K562 (cell line): ENCODE data around the gene SELENOI. TPM values are rescaled to one million over a fixed set of nuclear protein-coding genes. Genes with fewer than 3 reads are reported as not detected.
"Not testable (repeated sequence)": the region's sequence is repeated elsewhere in the genome, so short reads cannot be mapped to it uniquely, and the experiment has no call there.

Experiments used
- ATAC-seq: fragments of 200-7000 bp; cut with Tn5 transposase; 3 replicates; pipeline ENCODE4 v1.9.1; 2020; ENCODE audit warnings: moderate library complexity
- BruUV-seq: library from RNA; stranded (reverse); fragments of 400-500 nt; replicated peaks from 2 replicates; lab custom pipeline; 2021; lab: Mats Ljungman, UMichigan
- CTCF ChIA-PET: fragments of 300-600 bp; formaldehyde crosslinking; extraction: SDS; loops from one replicate; lab custom pipeline; 2021; ENCODE audit warnings: low intra/inter-chr PET ratio; lab: Yijun Ruan, JAX
- POLR2A ChIA-PET: fragments of 300-600, 350-650 bp; sonication (Branson Sonifier 250); formaldehyde crosslinking; extraction: SDS; loops from one replicate; lab custom pipeline; 2021; ENCODE audit warnings: antibody characterized with exemption, inconsistent platforms; lab: Yijun Ruan, JAX
- DNase-seq, 4 experiments: peaks; one replicate each; pipeline versions ENCODE4 v3.0.0 to v3.0.0-alpha.2; 2011 to 2018; ENCODE audit warnings: low spot score in 3 of 4, mixed read lengths in 3 of 4; ENCODE audit errors: extremely low read depth in 1 of 4
- FAIRE-seq: peaks from 2 replicates; lab custom pipeline; 2011; peaks lifted over from hg19 to GRCh38; lab: Jason Lieb, UNC
- H2AFZ ChIP-seq: 2 replicates; pipeline ENCODE4 v1.6.0; 2011; ENCODE audit warnings: low read depth, low read length, control low read depth, inconsistent platforms
- H3K27ac ChIP-seq: fragments of 200-600 bp; 3 replicates; pipeline ENCODE4 v1.8.0; 2011; ENCODE audit warnings: low read depth, mild to moderate bottlenecking, control low read depth, inconsistent platforms, low read length, moderate library complexity, mixed read lengths; ENCODE audit errors: extremely low read depth
- H3K27me3 ChIP-seq, 2 experiments: fragments of 300-600 bp in 1 of 2; 2 replicates in 1 of 2; 3 replicates in 1 of 2; pipeline versions ENCODE4 v1.6.0 to v1.8.0; 2011; ENCODE audit warnings: inconsistent platforms in 2 of 2, low read length in 2 of 2, mild to moderate bottlenecking in 1 of 2, mixed read lengths in 1 of 2, moderate library complexity in 1 of 2; ENCODE audit not compliant: control insufficient read depth in 2 of 2, insufficient read depth in 2 of 2
- H3K36me3 ChIP-seq: fragments of 300-600 bp; 3 replicates; pipeline ENCODE4 v1.8.0; 2011; ENCODE audit warnings: mild to moderate bottlenecking, low read length, inconsistent platforms; ENCODE audit not compliant: control insufficient read depth, insufficient read depth
- H3K4me1 ChIP-seq, 2 experiments: fragments of 200-600 bp in 1 of 2; replicated peaks in 1 of 2; 2 replicates in 1 of 2; 3 replicates in 1 of 2; pipeline versions ENCODE4 v1.5.1 to v1.8.0; 2011; ENCODE audit warnings: inconsistent platforms in 2 of 2, low read length in 2 of 2, mild to moderate bottlenecking in 1 of 2, mixed read lengths in 1 of 2, moderate library complexity in 1 of 2; ENCODE audit not compliant: control insufficient read depth in 2 of 2, insufficient read depth in 2 of 2
- H3K4me2 ChIP-seq: 2 replicates; pipeline ENCODE4 v1.6.1; 2011; ENCODE audit warnings: low read length, control low read depth, inconsistent platforms, mixed read lengths; ENCODE audit not compliant: insufficient read depth
- H3K4me3 ChIP-seq: fragments of 200-600 bp; sonication (generic), shearing (Covaris generic); 2 replicates; pipeline ENCODE4 v1.5.1; 2016; ENCODE audit warnings: control low read depth, inconsistent platforms
- H3K79me2 ChIP-seq: fragments of 200-600 bp; 3 replicates; pipeline ENCODE4 v1.8.0; 2011; ENCODE audit warnings: low read length, inconsistent platforms; ENCODE audit not compliant: control insufficient read depth, insufficient read depth
- H3K9ac ChIP-seq, 2 experiments: 2 replicates each; pipeline versions ENCODE4 v1.6.0 to v1.6.1; 2011; ENCODE audit warnings: low read depth in 2 of 2, low read length in 2 of 2, control low read depth in 1 of 2, inconsistent platforms in 1 of 2, mild to moderate bottlenecking in 1 of 2, mixed read lengths in 1 of 2; ENCODE audit not compliant: insufficient read depth in 1 of 2
- H3K9me1 ChIP-seq: one replicate; pipeline ENCODE4 v1.6.0; 2011; ENCODE audit warnings: inconsistent platforms, mild to moderate bottlenecking, low read length, moderate library complexity; ENCODE audit not compliant: control insufficient read depth, insufficient read depth
- H3K9me3 ChIP-seq: replicated peaks from 2 replicates; pipeline ENCODE4 v1.5.1; 2011; ENCODE audit warnings: low read depth, low read length, inconsistent platforms; ENCODE audit not compliant: control insufficient read depth, insufficient read depth
- H4K20me1 ChIP-seq: replicated peaks from 2 replicates; pipeline ENCODE4 v1.6.1; 2011; ENCODE audit warnings: low read length, inconsistent platforms, mixed read lengths; ENCODE audit not compliant: control insufficient read depth, insufficient read depth
- MCM5 ChIP-seq: fragments of 450-650 bp; IDR thresholded peaks from 2 replicates; pipeline ENCODE4 v1.6.1; 2016; ENCODE audit warnings: low read depth
- SRSF1 ChIP-seq: fragments of 200-400 bp; formaldehyde crosslinking; IDR thresholded peaks from 2 replicates; pipeline ENCODE4 v1.6.1; 2017; ENCODE audit warnings: mild to moderate bottlenecking, low read depth, low read length, moderate library complexity
- ZC3H4 ChIP-seq: sonication (generic); formaldehyde crosslinking; IDR thresholded peaks from 2 replicates; pipeline ENCODE4 v1.9.0; 2021; ENCODE audit warnings: missing genetic modification reagents, borderline replicate concordance
- ZNF121 ChIP-seq: sonication (generic); formaldehyde crosslinking; conservative IDR thresholded peaks from 2 replicates; pipeline ENCODE4 v1.8.0; 2022; ENCODE audit warnings: missing genetic modification reagents
- ZNF146 ChIP-seq: IDR thresholded peaks from one replicate; pipeline ENCODE4 v1.6.1; 2018; ENCODE audit warnings: missing compliant biosample characterization; ENCODE audit not compliant: unreplicated experiment
- ZNF431 ChIP-seq: sonication (generic); formaldehyde crosslinking; IDR thresholded peaks from 2 replicates; pipeline ENCODE4 v1.8.0; 2022; ENCODE audit warnings: mild to moderate bottlenecking, missing genetic modification reagents
- WGBS: fragments of 100-300 bp; shearing (Covaris generic); methylation state at CpG from one replicate; pipeline ENCODE4 v1.1.6; 2016; ENCODE audit warnings: low coverage, mixed read lengths; ENCODE audit not compliant: insufficient coverage; ENCODE audit errors: missing lambda C conversion rate; 5-methylcytosine and 5-hydroxymethylcytosine counted together
- in situ Hi-C: fragments of 300-500 bp; cut with MboI; formaldehyde crosslinking; loops from 4 replicates; pipeline ENCODE4 v1.15.0; 2018; ENCODE audit warnings: inconsistent platforms, mixed read lengths
- intact Hi-C: fragments of 100-400 bp; cut with micrococcal nuclease; formaldehyde crosslinking; loops from 2 replicates; pipeline ENCODE4 v1.14.2; 2022
- polyA plus RNA-seq, 8 experiments: library from polyadenylated mRNA; depleted of rRNA in 4 of 8; stranded (reverse) in 5 of 8; unstranded in 3 of 8; fragments of >200 nt; fragmentation: Nextera tagmentation in 2 of 8; fragmentation: Illumina TruSeq in 1 of 8; extraction: Ambion mirVana in 2 of 8; extraction: Trizol in 1 of 8; gene quantifications; 2 replicates each; pipeline versions ENCODE4 v1.2.1 to v1.2.3, GENCODE V29; 2011 to 2014; ENCODE audit warnings: inconsistent platforms in 1 of 8, missing spikeins in 1 of 8
- total RNA-seq, 7 experiments: library from RNA; depleted of rRNA in 6 of 7; stranded (reverse); fragments of >200 nt in 6 of 7; fragmentation: Illumina TruSeq in 2 of 7; extraction: Trizol in 2 of 7; gene quantifications; 2 replicates each; pipeline versions ENCODE4 v1.2.1 to v1.2.3, GENCODE V29; 2011 to 2021; ENCODE audit warnings: low replicate concordance in 1 of 7
- TF ChIP-seq, protein P1 (sequence below): fragments of 450-650 bp; IDR thresholded peaks from 2 replicates; pipeline ENCODE4 v1.6.1; 2016; ENCODE audit warnings: low read depth

Gene SELENOI
- total and polyA plus RNA-seq, 9 of the 15 experiments (the other 6 are each of a cell fraction or from before 2014, with no cell fraction given) = 9.6 to 46.9 (median 24.4) TPM

GRCh38 chr2:26329083-26329482, 16.9 kb upstream of the SELENOI start:
- H3K9me3 ChIP-seq, H3K4me1 ChIP-seq, ATAC-seq, H3K4me2 ChIP-seq, H3K79me2 ChIP-seq, H3K36me3 ChIP-seq, DNase-seq, BruUV-seq, H3K27me3 ChIP-seq, H3K9me1 ChIP-seq, FAIRE-seq, H3K9ac ChIP-seq, in situ Hi-C loops, intact Hi-C loops, H3K4me3 ChIP-seq, H4K20me1 ChIP-seq, H2AFZ ChIP-seq, POLR2A ChIA-PET, H3K27ac ChIP-seq: not testable (repeated sequence)
- WGBS = 59% methylated on average over 4 of the region's 4 CpGs
- CTCF ChIA-PET = interaction anchor here (2.1 kb wide), 1 partner anchor 94 kb away, joined by 7 read pairs; no protein-coding TSS in a partner anchor
- peak; percentile 84 for TF ChIP-seq ZNF121 (CRISPR knock-in tag)

- Histone ChIP-seq H3K9ac (no peak overlapping the region), H3K27ac (no peak overlapping the region), H3K79me2 (no peaks in the 10 kb centered on the region), H3K9me3 (no peaks in the 10 kb centered on the region), H4K20me1 (no peaks in the 10 kb centered on the region), H3K27me3 (no peaks in the 10 kb centered on the region), H3K4me3 (no peak overlapping the region), H2AFZ (peak overlapping the region; percentile 56), H3K4me2 (no peak overlapping the region), H3K4me1 (peaks cover 0 to 6% of the 10 kb centered on the region in 2 experiments; a peak in 2 of 5 replicates), H3K36me3 (no peaks in the 10 kb centered on the region), H3K9me1 (no peaks in the 10 kb centered on the region)
- in situ Hi-C loops (no loop called here), intact Hi-C loops (loop anchor here (1.0 to 2.0 kb wide), 2 partner anchors 87 to 159 kb away; no protein-coding TSS in a partner anchor)
- BruUV-seq = no TSS peak
- peak; percentile 99 for ATAC-seq
- FAIRE-seq = peak; percentile 95
- CTCF ChIA-PET = interaction anchor here (1.2 to 2.1 kb wide), 2 partner anchors 95 to 139 kb away, joined by 6 to 7 read pairs; no protein-coding TSS in a partner anchor
- 0% methylated on average over 7 of the region's 7 CpGs for WGBS
- POLR2A ChIA-PET = interaction anchor here (1.2 kb wide), 1 partner anchor 86 kb away, joined by 3 read pairs; the partner anchor contains the start of genes HADHA and HADHB
- DNase-seq = peak; percentile 73 to 88 (median 78)
- TF ChIP-seq ZNF146 (no peak), ZNF431 (0 out of 2 replicates have a peak, but pooled peaks have one; percentile 30), SRSF1 (no peak), MCM5 (no peak), ZC3H4 (CRISPR knock-in tag) (no peak)
- TF ChIP-seq, protein P1, sequence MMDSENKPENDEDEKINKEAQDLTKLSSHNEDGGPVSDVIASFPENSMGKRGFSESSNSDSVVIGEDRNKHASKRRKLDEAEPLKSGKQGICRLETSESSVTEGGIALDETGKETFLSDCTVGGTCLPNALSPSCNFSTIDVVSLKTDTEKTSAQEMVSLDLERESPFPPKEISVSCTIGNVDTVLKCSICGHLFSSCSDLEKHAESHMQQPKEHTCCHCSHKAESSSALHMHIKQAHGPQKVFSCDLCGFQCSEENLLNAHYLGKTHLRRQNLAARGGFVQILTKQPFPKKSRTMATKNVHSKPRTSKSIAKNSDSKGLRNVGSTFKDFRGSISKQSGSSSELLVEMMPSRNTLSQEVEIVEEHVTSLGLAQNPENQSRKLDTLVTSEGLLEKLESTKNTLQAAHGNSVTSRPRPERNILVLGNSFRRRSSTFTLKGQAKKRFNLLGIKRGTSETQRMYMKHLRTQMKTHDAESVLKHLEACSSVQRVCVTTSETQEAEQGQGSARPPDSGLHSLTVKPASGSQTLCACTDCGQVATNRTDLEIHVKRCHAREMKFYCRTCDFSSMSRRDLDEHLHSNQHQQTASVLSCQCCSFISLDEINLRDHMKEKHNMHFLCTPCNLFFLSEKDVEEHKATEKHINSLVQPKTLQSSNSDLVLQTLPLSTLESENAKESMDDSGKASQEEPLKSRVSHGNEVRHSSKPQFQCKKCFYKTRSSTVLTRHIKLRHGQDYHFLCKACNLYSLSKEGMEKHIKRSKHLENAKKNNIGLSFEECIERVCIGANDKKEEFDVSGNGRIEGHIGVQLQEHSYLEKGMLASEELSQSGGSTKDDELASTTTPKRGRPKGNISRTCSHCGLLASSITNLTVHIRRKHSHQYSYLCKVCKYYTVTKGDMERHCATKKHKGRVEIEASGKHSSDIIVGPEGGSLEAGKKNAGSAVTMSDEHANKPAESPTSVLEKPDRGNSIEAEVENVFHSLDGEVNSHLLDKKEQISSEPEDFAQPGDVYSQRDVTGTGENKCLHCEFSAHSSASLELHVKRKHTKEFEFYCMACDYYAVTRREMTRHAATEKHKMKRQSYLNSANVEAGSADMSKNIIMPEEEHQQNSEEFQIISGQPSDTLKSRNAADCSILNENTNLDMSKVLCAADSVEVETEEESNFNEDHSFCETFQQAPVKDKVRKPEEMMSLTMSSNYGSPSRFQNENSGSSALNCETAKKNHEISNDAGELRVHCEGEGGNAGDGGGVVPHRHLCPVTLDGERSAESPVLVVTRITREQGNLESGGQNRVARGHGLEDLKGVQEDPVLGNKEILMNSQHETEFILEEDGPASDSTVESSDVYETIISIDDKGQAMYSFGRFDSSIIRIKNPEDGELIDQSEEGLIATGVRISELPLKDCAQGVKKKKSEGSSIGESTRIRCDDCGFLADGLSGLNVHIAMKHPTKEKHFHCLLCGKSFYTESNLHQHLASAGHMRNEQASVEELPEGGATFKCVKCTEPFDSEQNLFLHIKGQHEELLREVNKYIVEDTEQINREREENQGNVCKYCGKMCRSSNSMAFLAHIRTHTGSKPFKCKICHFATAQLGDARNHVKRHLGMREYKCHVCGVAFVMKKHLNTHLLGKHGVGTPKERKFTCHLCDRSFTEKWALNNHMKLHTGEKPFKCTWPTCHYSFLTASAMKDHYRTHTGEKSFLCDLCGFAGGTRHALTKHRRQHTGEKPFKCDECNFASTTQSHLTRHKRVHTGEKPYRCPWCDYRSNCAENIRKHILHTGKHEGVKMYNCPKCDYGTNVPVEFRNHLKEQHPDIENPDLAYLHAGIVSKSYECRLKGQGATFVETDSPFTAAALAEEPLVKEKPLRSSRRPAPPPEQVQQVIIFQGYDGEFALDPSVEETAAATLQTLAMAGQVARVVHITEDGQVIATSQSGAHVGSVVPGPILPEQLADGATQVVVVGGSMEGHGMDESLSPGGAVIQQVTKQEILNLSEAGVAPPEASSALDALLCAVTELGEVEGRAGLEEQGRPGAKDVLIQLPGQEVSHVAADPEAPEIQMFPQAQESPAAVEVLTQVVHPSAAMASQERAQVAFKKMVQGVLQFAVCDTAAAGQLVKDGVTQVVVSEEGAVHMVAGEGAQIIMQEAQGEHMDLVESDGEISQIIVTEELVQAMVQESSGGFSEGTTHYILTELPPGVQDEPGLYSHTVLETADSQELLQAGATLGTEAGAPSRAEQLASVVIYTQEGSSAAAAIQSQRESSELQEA = no peak
Observed at GRCh38 chr2:26330114-26330549, 15.8 kb upstream of the SELENOI start.
